K562 (cell line): ENCODE measurements around the gene IQCM. TPM values are rescaled to one million over a fixed set of nuclear protein-coding genes. Genes with fewer than 3 reads are reported as not detected.

ENCODE experiments used
- ATAC-seq: fragments of 200-7000 bp; cut with Tn5 transposase; 3 replicates; pipeline ENCODE4 v1.9.1; 2020; ENCODE audit warnings: moderate library complexity
- BruUV-seq: library from RNA; stranded (reverse); fragments of 400-500 nt; replicated peaks from 2 replicates; lab custom pipeline; 2021; lab: Mats Ljungman, UMichigan
- CTCF ChIA-PET: fragments of 300-600 bp; formaldehyde crosslinking; extraction: SDS; loops from one replicate; lab custom pipeline; 2021; ENCODE audit warnings: low intra/inter-chr PET ratio; lab: Yijun Ruan, JAX
- POLR2A ChIA-PET: fragments of 300-600, 350-650 bp; sonication (Branson Sonifier 250); formaldehyde crosslinking; extraction: SDS; loops from one replicate; lab custom pipeline; 2021; ENCODE audit warnings: antibody characterized with exemption, inconsistent platforms; lab: Yijun Ruan, JAX
- DNase-seq, 4 experiments: peaks; one replicate each; pipeline versions ENCODE4 v3.0.0 to v3.0.0-alpha.2; 2011 to 2018; ENCODE audit warnings: low spot score in 3 of 4, mixed read lengths in 3 of 4; ENCODE audit errors: extremely low read depth in 1 of 4
- FAIRE-seq: peaks from 2 replicates; lab custom pipeline; 2011; peaks lifted over from hg19 to GRCh38; lab: Jason Lieb, UNC
- H2AFZ ChIP-seq: 2 replicates; pipeline ENCODE4 v1.6.0; 2011; ENCODE audit warnings: low read depth, low read length, control low read depth, inconsistent platforms
- H3K27ac ChIP-seq: fragments of 200-600 bp; 3 replicates; pipeline ENCODE4 v1.8.0; 2011; ENCODE audit warnings: low read depth, mild to moderate bottlenecking, control low read depth, inconsistent platforms, low read length, moderate library complexity, mixed read lengths; ENCODE audit errors: extremely low read depth
- H3K27me3 ChIP-seq, 2 experiments: fragments of 300-600 bp in 1 of 2; 2 replicates in 1 of 2; 3 replicates in 1 of 2; pipeline versions ENCODE4 v1.6.0 to v1.8.0; 2011; ENCODE audit warnings: inconsistent platforms in 2 of 2, low read length in 2 of 2, mild to moderate bottlenecking in 1 of 2, mixed read lengths in 1 of 2, moderate library complexity in 1 of 2; ENCODE audit not compliant: control insufficient read depth in 2 of 2, insufficient read depth in 2 of 2
- H3K36me3 ChIP-seq: fragments of 300-600 bp; 3 replicates; pipeline ENCODE4 v1.8.0; 2011; ENCODE audit warnings: mild to moderate bottlenecking, low read length, inconsistent platforms; ENCODE audit not compliant: control insufficient read depth, insufficient read depth
- H3K4me1 ChIP-seq, 2 experiments: fragments of 200-600 bp in 1 of 2; replicated peaks in 1 of 2; 2 replicates in 1 of 2; 3 replicates in 1 of 2; pipeline versions ENCODE4 v1.5.1 to v1.8.0; 2011; ENCODE audit warnings: inconsistent platforms in 2 of 2, low read length in 2 of 2, mild to moderate bottlenecking in 1 of 2, mixed read lengths in 1 of 2, moderate library complexity in 1 of 2; ENCODE audit not compliant: control insufficient read depth in 2 of 2, insufficient read depth in 2 of 2
- H3K4me2 ChIP-seq: 2 replicates; pipeline ENCODE4 v1.6.1; 2011; ENCODE audit warnings: low read length, control low read depth, inconsistent platforms, mixed read lengths; ENCODE audit not compliant: insufficient read depth
- H3K4me3 ChIP-seq: fragments of 200-600 bp; sonication (generic), shearing (Covaris generic); 2 replicates; pipeline ENCODE4 v1.5.1; 2016; ENCODE audit warnings: control low read depth, inconsistent platforms
- H3K79me2 ChIP-seq: fragments of 200-600 bp; 3 replicates; pipeline ENCODE4 v1.8.0; 2011; ENCODE audit warnings: low read length, inconsistent platforms; ENCODE audit not compliant: control insufficient read depth, insufficient read depth
- H3K9ac ChIP-seq, 2 experiments: 2 replicates each; pipeline versions ENCODE4 v1.6.0 to v1.6.1; 2011; ENCODE audit warnings: low read depth in 2 of 2, low read length in 2 of 2, control low read depth in 1 of 2, inconsistent platforms in 1 of 2, mild to moderate bottlenecking in 1 of 2, mixed read lengths in 1 of 2; ENCODE audit not compliant: insufficient read depth in 1 of 2
- H3K9me1 ChIP-seq: one replicate; pipeline ENCODE4 v1.6.0; 2011; ENCODE audit warnings: inconsistent platforms, mild to moderate bottlenecking, low read length, moderate library complexity; ENCODE audit not compliant: control insufficient read depth, insufficient read depth
- H3K9me3 ChIP-seq: replicated peaks from 2 replicates; pipeline ENCODE4 v1.5.1; 2011; ENCODE audit warnings: low read depth, low read length, inconsistent platforms; ENCODE audit not compliant: control insufficient read depth, insufficient read depth
- H4K20me1 ChIP-seq: replicated peaks from 2 replicates; pipeline ENCODE4 v1.6.1; 2011; ENCODE audit warnings: low read length, inconsistent platforms, mixed read lengths; ENCODE audit not compliant: control insufficient read depth, insufficient read depth
- FUS ChIP-seq: fragments of 200-400 bp; formaldehyde crosslinking; optimal IDR thresholded peaks from 2 replicates; pipeline ENCODE3; 2017; ENCODE audit warnings: low read depth, low read length
- HDAC1 ChIP-seq, 2 experiments: fragments of 450-650 bp; IDR thresholded peaks; 2 replicates each; pipeline ENCODE4 v1.6.1; 2016 to 2017; ENCODE audit warnings: inconsistent platforms in 1 of 2, mild to moderate bottlenecking in 1 of 2, moderate library complexity in 1 of 2
- HDAC3 ChIP-seq: fragments of 450-650 bp; IDR thresholded peaks from 2 replicates; pipeline ENCODE4 v1.6.1; 2018; ENCODE audit warnings: borderline replicate concordance, mild to moderate bottlenecking, moderate library complexity; ENCODE audit not compliant: partially characterized antibody
- HIVEP1 ChIP-seq: fragments of 250-450 bp; sonication (Bioruptor Pico); IDR thresholded peaks from 2 replicates; pipeline ENCODE4 v1.4.0; 2020; ENCODE audit warnings: mild to moderate bottlenecking
- MTF1 ChIP-seq: fragments of 250-450 bp; sonication (Bioruptor Pico); IDR thresholded peaks from 2 replicates; pipeline ENCODE4 v1.9.0; 2021; ENCODE audit warnings: moderate library complexity, mild to moderate bottlenecking, inconsistent platforms, borderline replicate concordance
- PHF21A ChIP-seq: fragments of 450-650 bp; IDR thresholded peaks from 2 replicates; pipeline ENCODE4 v1.6.1; 2017; ENCODE audit warnings: low read depth, borderline replicate concordance
- POLR2H ChIP-seq: IDR thresholded peaks from 2 replicates; pipeline ENCODE4 v1.6.1; 2016; ENCODE audit warnings: missing genetic modification characterization, low read depth, mild to moderate bottlenecking, control low read depth, missing compliant biosample characterization, moderate library complexity
- SREBF1 ChIP-seq: fragments of 150-350 bp; IDR thresholded peaks from 2 replicates; pipeline ENCODE4 v1.6.1; 2014; ENCODE audit warnings: antibody characterized with exemption, low read depth, low read length, borderline replicate concordance
- ZNF133 ChIP-seq: fragments of 250-450 bp; sonication (Bioruptor Pico); IDR thresholded peaks from 2 replicates; pipeline ENCODE4 v1.4.0; 2020; ENCODE audit warnings: mild to moderate bottlenecking
- ZNF224 ChIP-seq: sonication (generic); formaldehyde crosslinking; IDR thresholded peaks from 2 replicates; pipeline ENCODE4 v1.8.0; 2022; ENCODE audit warnings: mild to moderate bottlenecking, missing genetic modification reagents
- ZNF23 ChIP-seq: fragments of 250-450 bp; sonication (Bioruptor Pico); IDR thresholded peaks from 2 replicates; pipeline ENCODE4 v1.4.0; 2020; ENCODE audit warnings: mild to moderate bottlenecking
- WGBS: fragments of 100-300 bp; shearing (Covaris generic); methylation state at CpG from one replicate; pipeline ENCODE4 v1.1.6; 2016; ENCODE audit warnings: low coverage, mixed read lengths; ENCODE audit not compliant: insufficient coverage; ENCODE audit errors: missing lambda C conversion rate; 5-methylcytosine and 5-hydroxymethylcytosine counted together
- in situ Hi-C: fragments of 300-500 bp; cut with MboI; formaldehyde crosslinking; loops from 4 replicates; pipeline ENCODE4 v1.15.0; 2018; ENCODE audit warnings: inconsistent platforms, mixed read lengths
- intact Hi-C: fragments of 100-400 bp; cut with micrococcal nuclease; formaldehyde crosslinking; loops from 2 replicates; pipeline ENCODE4 v1.14.2; 2022
- polyA plus RNA-seq, 8 experiments: library from polyadenylated mRNA; depleted of rRNA in 4 of 8; stranded (reverse) in 5 of 8; unstranded in 3 of 8; fragments of >200 nt; fragmentation: Nextera tagmentation in 2 of 8; fragmentation: Illumina TruSeq in 1 of 8; extraction: Ambion mirVana in 2 of 8; extraction: Trizol in 1 of 8; gene quantifications; 2 replicates each; pipeline versions ENCODE4 v1.2.1 to v1.2.3, GENCODE V29; 2011 to 2014; ENCODE audit warnings: inconsistent platforms in 1 of 8, missing spikeins in 1 of 8
- total RNA-seq, 7 experiments: library from RNA; depleted of rRNA in 6 of 7; stranded (reverse); fragments of >200 nt in 6 of 7; fragmentation: Illumina TruSeq in 2 of 7; extraction: Trizol in 2 of 7; gene quantifications; 2 replicates each; pipeline versions ENCODE4 v1.2.1 to v1.2.3, GENCODE V29; 2011 to 2021; ENCODE audit warnings: low replicate concordance in 1 of 7
- TF ChIP-seq, protein P1 (sequence below), 2 experiments: fragments of 450-650 bp; conservative IDR thresholded peaks; 2 replicates each; pipeline ENCODE4 v1.6.1; 2017; ENCODE audit warnings: mild to moderate bottlenecking in 2 of 2, moderate library complexity in 2 of 2

The IQCM gene
- total and polyA plus RNA-seq, 9 of the 15 experiments (the other 6 are each of a cell fraction or from before 2014, with no cell fraction given), result not detected

- no TSS peak for BruUV-seq
- Histone ChIP-seq H3K9me1 (no peaks in the 10 kb centered on the region), H3K4me2 (no peak overlapping the region), H3K27ac (no peak overlapping the region), H4K20me1 (no peaks in the 10 kb centered on the region), H3K4me1 (no peaks in the 10 kb centered on the region), H2AFZ (no peak overlapping the region), H3K36me3 (no peaks in the 10 kb centered on the region), H3K4me3 (no peak overlapping the region), H3K79me2 (no peaks in the 10 kb centered on the region), H3K9ac (no peak overlapping the region), H3K9me3 (no peaks in the 10 kb centered on the region), H3K27me3 (no peaks in the 10 kb centered on the region)
- ChIA-PET CTCF (no interaction called here), POLR2A (no interaction called here)
- intact Hi-C loops (no loop called here), in situ Hi-C loops (no loop called here)
- FAIRE-seq, result no peak
- no peak for DNase-seq
- no peak for ATAC-seq
- TF ChIP-seq HIVEP1 (CRISPR knock-in tag), result no peak
- no peak for TF ChIP-seq MTF1
- no peak for TF ChIP-seq ZNF23 (CRISPR knock-in tag)
- no peak for TF ChIP-seq PHF21A
- no peak for TF ChIP-seq POLR2H (tag)
These were observed 265.7 kb downstream of the IQCM start for GRCh38 chr4:149549911-149550310.

GRCh38 chr4:149534779-149535178 lies 280.9 kb downstream of the IQCM start:
- H3K4me1 ChIP-seq, result no peaks in the 10 kb centered on the region
- WGBS, result 4% methylated on average over 2 of the region's 2 CpGs
- H3K9me3 ChIP-seq, result peaks cover 3% of the 10 kb centered on the region; the same call in 1 of the 2 replicates
- H3K9ac ChIP-seq, result no peak overlapping the region
- CTCF ChIA-PET, result no interaction called here
- no peak overlapping the region for H3K4me2 ChIP-seq
- in situ Hi-C loops, result no loop called here
- H3K9me1 ChIP-seq, result no peaks in the 10 kb centered on the region
- H3K4me3 ChIP-seq, result no peak overlapping the region
- H3K79me2 ChIP-seq, result no peaks in the 10 kb centered on the region
- FAIRE-seq, result no peak
- intact Hi-C loops, result no loop called here
- no peak for ATAC-seq
- H3K36me3 ChIP-seq, result no peaks in the 10 kb centered on the region
- BruUV-seq, result no TSS peak
- no peak overlapping the region for H2AFZ ChIP-seq
- no peak overlapping the region for H3K27ac ChIP-seq
- H4K20me1 ChIP-seq, result no peaks in the 10 kb centered on the region
- H3K27me3 ChIP-seq, result no peaks in the 10 kb centered on the region
- DNase-seq, result no peak
- POLR2A ChIA-PET, result no interaction called here
- TF ChIP-seq HDAC3, result no peak
- no peak for TF ChIP-seq ZNF133 (CRISPR knock-in tag)
- no peak for TF ChIP-seq FUS
- TF ChIP-seq, protein P1, sequence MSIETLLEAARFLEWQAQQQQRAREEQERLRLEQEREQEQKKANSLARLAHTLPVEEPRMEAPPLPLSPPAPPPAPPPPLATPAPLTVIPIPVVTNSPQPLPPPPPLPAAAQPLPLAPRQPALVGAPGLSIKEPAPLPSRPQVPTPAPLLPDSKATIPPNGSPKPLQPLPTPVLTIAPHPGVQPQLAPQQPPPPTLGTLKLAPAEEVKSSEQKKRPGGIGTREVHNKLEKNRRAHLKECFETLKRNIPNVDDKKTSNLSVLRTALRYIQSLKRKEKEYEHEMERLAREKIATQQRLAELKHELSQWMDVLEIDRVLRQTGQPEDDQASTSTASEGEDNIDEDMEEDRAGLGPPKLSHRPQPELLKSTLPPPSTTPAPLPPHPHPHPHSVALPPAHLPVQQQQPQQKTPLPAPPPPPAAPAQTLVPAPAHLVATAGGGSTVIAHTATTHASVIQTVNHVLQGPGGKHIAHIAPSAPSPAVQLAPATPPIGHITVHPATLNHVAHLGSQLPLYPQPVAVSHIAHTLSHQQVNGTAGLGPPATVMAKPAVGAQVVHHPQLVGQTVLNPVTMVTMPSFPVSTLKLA (conservative IDR thresholded peaks at IDR 0.05), result no peak
- TF ChIP-seq HDAC1 (IDR thresholded peaks at IDR 0.05), result no peak
- no peak for TF ChIP-seq ZNF224
- TF ChIP-seq SREBF1, result no peak
